ENCODE measurements around the gene TRIM41.

TRIM41 gene

GRCh38 chr5:181260720-181261319 is 37.7 kb downstream of the TRIM41 start, which contains the start of gene TRIM52 (continued):
- TF ChIP-seq ZNF580 (tag by site-specific recombination; IDR thresholded peaks at IDR 0.05) = peak; percentile 98

- CTCF ChIA-PET = no interaction called here
- peaks cover 5 to 20% of the 10 kb centered on the region in 2 experiments; a peak in 2 of 3 replicates for H3K36me3 ChIP-seq (ENCODE audit: control insufficient read depth in 2 of 2, insufficient read depth in 1 of 2, low read length in 2 of 2)
- POLR2A ChIA-PET = interaction anchor here (0.7 to 4.1 kb wide), 13 partner anchors 10 to 80 kb away, joined by 3 to 47 read pairs (median 9); partner anchors contain the start of genes RACK1 and TRIM41
- TF ChIP-seq ZNF747 (tag by site-specific recombination; IDR thresholded peaks at IDR 0.05) = no peak
- no peak for TF ChIP-seq ZNF529 (tag by site-specific recombination; IDR thresholded peaks at IDR 0.05; ENCODE audit: insufficient replicate concordance)
- TF ChIP-seq SP3 (tag by site-specific recombination; IDR thresholded peaks at IDR 0.05) = peak; percentile 13; the same call in 1 of the 2 replicates
- TF ChIP-seq ZNF777 (tag by site-specific recombination; IDR thresholded peaks at IDR 0.05; ENCODE audit: borderline replicate concordance) = peak; percentile 92; the same call in 1 of the 2 replicates
- 0 out of 2 replicates have a peak, but pooled peaks have one; percentile 17 for TF ChIP-seq ZNF501 (tag by site-specific recombination; IDR thresholded peaks at IDR 0.05)
- TF ChIP-seq ZFP41 (tag by site-specific recombination; IDR thresholded peaks at IDR 0.05; ENCODE audit: borderline replicate concordance) = no peak
- TF ChIP-seq ZFHX2 (tag by site-specific recombination; conservative IDR thresholded peaks at IDR 0.05) = 0 out of 2 replicates have a peak, but pooled peaks have one; percentile 2
- 0 out of 2 replicates have a peak, but pooled peaks have one; percentile 6 for TF ChIP-seq ZNF324 (tag by site-specific recombination; IDR thresholded peaks at IDR 0.05)
- 0 out of 2 replicates have a peak, but pooled peaks have one; percentile 74 for TF ChIP-seq ZNF610 (tag by site-specific recombination; IDR thresholded peaks at IDR 0.05; ENCODE audit: borderline replicate concordance)
- no peak for TF ChIP-seq ZNF701 (tag by site-specific recombination; IDR thresholded peaks at IDR 0.05)
- peak; percentile 76 for TF ChIP-seq ZNF121 (tag by site-specific recombination; IDR thresholded peaks at IDR 0.05)
- TF ChIP-seq GLIS2 (tag by site-specific recombination; IDR thresholded peaks at IDR 0.05) = peak; percentile 93
- peak; percentile 66 for TF ChIP-seq ZBTB26 (tag by site-specific recombination; optimal IDR thresholded peaks at IDR 0.05)
- no peak for TF ChIP-seq TRIM28 (IDR thresholded peaks at IDR 0.05; ENCODE audit: borderline replicate concordance, low read length)
- TF ChIP-seq ZNF335 (tag by site-specific recombination; conservative IDR thresholded peaks at IDR 0.05) = peak; percentile 6; the same call in 1 of the 2 replicates
- TF ChIP-seq WT1 (tag by site-specific recombination; IDR thresholded peaks at IDR 0.05) = no peak
- TF ChIP-seq RBAK (tag by site-specific recombination; IDR thresholded peaks at IDR 0.05) = no peak
- TF ChIP-seq KLF17 (tag by site-specific recombination; IDR thresholded peaks at IDR 0.05) = 0 out of 2 replicates have a peak, but pooled peaks have one; percentile 1
- no peak for TF ChIP-seq ZNF580 (tag by site-specific recombination; IDR thresholded peaks at IDR 0.05)
- peak; percentile 79 for TF ChIP-seq ZNF692 (tag by site-specific recombination; IDR thresholded peaks at IDR 0.05)
- TF ChIP-seq FEZF1 (tag by site-specific recombination; IDR thresholded peaks at IDR 0.05) = no peak
- TF ChIP-seq ZIC2 (tag by site-specific recombination; IDR thresholded peaks at IDR 0.05) = peak; percentile 79
- TF ChIP-seq ZBTB17 (tag by site-specific recombination; IDR thresholded peaks at IDR 0.05) = no peak; the same call in 1 of the 2 replicates
- TF ChIP-seq ZBTB8A (tag by site-specific recombination; IDR thresholded peaks at IDR 0.05) = peak; percentile 39; the same call in 1 of the 2 replicates
- TF ChIP-seq KLF1 (tag by site-specific recombination; IDR thresholded peaks at IDR 0.05) = 0 out of 2 replicates have a peak, but pooled peaks have one; percentile 4
- TF ChIP-seq ZEB2 (tag by site-specific recombination; IDR thresholded peaks at IDR 0.05) = 0 out of 2 replicates have a peak, but pooled peaks have one; percentile 19
- TF ChIP-seq OVOL3 (tag by site-specific recombination; IDR thresholded peaks at IDR 0.05) = 0 out of 2 replicates have a peak, but pooled peaks have one; percentile 11
- peak; percentile 3; the same call in 1 of the 2 replicates for TF ChIP-seq KLF16 (tag by site-specific recombination; IDR thresholded peaks at IDR 0.05)
- TF ChIP-seq GLI4 (tag by site-specific recombination; IDR thresholded peaks at IDR 0.05) = no peak; the same call in 1 of the 2 replicates
- TF ChIP-seq ZNF341 (tag by site-specific recombination; IDR thresholded peaks at IDR 0.05; ENCODE audit: low read depth) = peak; percentile 61; the same call in 1 of the 2 replicates
Measured at GRCh38 chr5:181261320-181262049, 38.4 kb downstream of the TRIM41 start.

More at GRCh38 chr5:181261320-181262049, 38.4 kb downstream of the TRIM41 start:
- Histone ChIP-seq H3K4me3 (ENCODE audit: low read depth, low read length) (peak overlapping the region; percentile 92), H3K27ac (ENCODE audit: extremely low read depth, low read depth, low read length) (peak overlapping the region; percentile 89), H3K9me3 (ENCODE audit: control insufficient read depth, insufficient read depth, low read depth, low read length) (no peaks in the 10 kb centered on the region), H3K4me1 (ENCODE audit: control insufficient read depth, insufficient read depth, low read length) (no peaks in the 10 kb centered on the region)
